Measurements from ENCODE around the gene RNU5B-1.

- TF ChIP-seq CTCF (IDR thresholded peaks at IDR 0.05; ENCODE audit: low read depth, low read length, missing input control), result no peak
- no peak for TF ChIP-seq REST (IDR thresholded peaks at IDR 0.05)
- TF ChIP-seq YY1 (IDR thresholded peaks at IDR 0.05), result no peak
These were observed 24.2 kb downstream of the RNU5B-1 start for GRCh38 chr15:65328506-65329287.

Measured in liver (tissue), 2 donors.